RWPE1 (cell line): ENCODE data around the gene CA10.

Experiments used
- CTCF ChIA-PET: fragments of 350-600 bp; sonication (Branson Sonifier 250); formaldehyde crosslinking; extraction: SDS; loops from one replicate; lab custom pipeline; 2021; lab: Yijun Ruan, JAX
- POLR2A ChIA-PET: fragments of 400-600 bp; formaldehyde crosslinking; extraction: SDS; loops from one replicate; lab custom pipeline; 2020; ENCODE audit warnings: antibody characterized with exemption; ENCODE audit not compliant: low non-redundant PET; lab: Yijun Ruan, JAX
- DNase-seq: peaks from one replicate; pipeline ENCODE4 v3.0.0; 2012; ENCODE audit warnings: low spot score
- H3K27ac ChIP-seq: fragments of 450-650 bp; 2 replicates; pipeline ENCODE4 v1.5.1; 2017
- CTCF ChIP-seq: fragments of 450-650 bp; conservative IDR thresholded peaks from 2 replicates; pipeline ENCODE4 v1.5.1; 2017; ENCODE audit warnings: low read depth, mild to moderate bottlenecking

CA10 gene

GRCh38 chr17:51725185-51725584, 433.3 kb downstream of the CA10 start:
- H3K27ac ChIP-seq, result no peak overlapping the region
- POLR2A ChIA-PET, result no interaction called here
- CTCF ChIA-PET, result interaction anchor here (0.6 to 0.7 kb wide), 2 partner anchors 13 to 922 kb away, joined by 3 read pairs; no protein-coding TSS in a partner anchor
- TF ChIP-seq CTCF, result no peak
- no peak for DNase-seq

GRCh38 chr17:51724043-51724580, 434.4 kb downstream of the CA10 start:
- no peak overlapping the region for H3K27ac ChIP-seq
- POLR2A ChIA-PET, result no interaction called here
- CTCF ChIA-PET, result no interaction called here
- no peak for TF ChIP-seq CTCF
- DNase-seq, result no peak

GRCh38 chr17:51722994-51723393, 435.5 kb downstream of the CA10 start:
- CTCF ChIA-PET, result interaction anchor here (0.7 kb wide), 1 partner anchor 13 kb away, joined by 3 read pairs; no protein-coding TSS in a partner anchor
- DNase-seq, result peak; percentile 23
- POLR2A ChIA-PET, result no interaction called here

GRCh38 chr17:51721730-51722129, 436.8 kb downstream of the CA10 start:
- CTCF ChIA-PET, result no interaction called here

More at GRCh38 chr17:51722994-51723393, 435.5 kb downstream of the CA10 start:
- no peak for TF ChIP-seq CTCF
- no peak overlapping the region for H3K27ac ChIP-seq

GRCh38 chr17:51720439-51720838, 438.1 kb downstream of the CA10 start:
- CTCF ChIA-PET, result no interaction called here
- DNase-seq, result no peak
- POLR2A ChIA-PET, result no interaction called here

More at GRCh38 chr17:51721730-51722129, 436.8 kb downstream of the CA10 start:
- TF ChIP-seq CTCF, result no peak
- no peak for DNase-seq
- POLR2A ChIA-PET, result no interaction called here
- no peak overlapping the region for H3K27ac ChIP-seq

GRCh38 chr17:51718983-51719382, 439.5 kb downstream of the CA10 start:
- no peak overlapping the region for H3K27ac ChIP-seq
- no peak for TF ChIP-seq CTCF
- DNase-seq, result no peak
- ChIA-PET POLR2A (no interaction called here), CTCF (no interaction called here)

More at GRCh38 chr17:51720439-51720838, 438.1 kb downstream of the CA10 start:
- TF ChIP-seq CTCF, result no peak
- no peak overlapping the region for H3K27ac ChIP-seq
